HL-60 (cell line): ENCODE measurements around the gene SPRTN.

ENCODE experiments used
- DNase-seq, 2 experiments: peaks; one replicate each; pipeline ENCODE4 v3.0.0-alpha.2; 2010 to 2020; ENCODE audit warnings: low read depth in 1 of 2, low spot score in 1 of 2
- H3K27ac ChIP-seq: fragments of 250-450 bp; sonication (Bioruptor Pico); replicated peaks from 2 replicates; pipeline ENCODE4 v1.5.1; 2020; ENCODE audit warnings: mild to moderate bottlenecking, moderate library complexity
- H3K27me3 ChIP-seq: fragments of 250-450 bp; sonication (Bioruptor Pico); 2 replicates; pipeline ENCODE4 v1.5.1; 2021; ENCODE audit warnings: mild to moderate bottlenecking, moderate library complexity; ENCODE audit not compliant: insufficient read depth, poor library complexity, severe bottlenecking
- H3K4me3 ChIP-seq: replicated peaks from 2 replicates; pipeline ENCODE4 v1.5.1; 2011; ENCODE audit warnings: mild to moderate bottlenecking, control low read depth, low read length; ENCODE audit not compliant: insufficient read depth
- CTCF ChIP-seq: IDR thresholded peaks from one replicate; pipeline ENCODE4 v1.5.1; 2011; ENCODE audit warnings: low read length, control low read depth, inconsistent platforms; ENCODE audit not compliant: insufficient read depth
- GABPA ChIP-seq: IDR thresholded peaks from 2 replicates; pipeline ENCODE4 v1.6.1; 2012; ENCODE audit warnings: low read depth
- POLR2AphosphoS5 ChIP-seq: IDR thresholded peaks from 2 replicates; pipeline ENCODE4 v1.6.1; 2012; ENCODE audit warnings: low read depth
- REST ChIP-seq: IDR thresholded peaks from 2 replicates; pipeline ENCODE4 v1.6.1; 2012; ENCODE audit warnings: low read depth; ENCODE audit not compliant: insufficient replicate concordance
- SPI1 ChIP-seq: IDR thresholded peaks from 2 replicates; pipeline ENCODE4 v1.6.1; 2012; ENCODE audit warnings: low read depth, mild to moderate bottlenecking, borderline replicate concordance

Gene SPRTN

GRCh38 chr1:231383159-231383860 lies 45.2 kb downstream of the SPRTN start:
- H3K27me3 ChIP-seq: no peaks in the 10 kb centered on the region
- no peak for TF ChIP-seq CTCF
- no peak for TF ChIP-seq REST
- TF ChIP-seq GABPA: no peak
- TF ChIP-seq SPI1: no peak
- no peak for TF ChIP-seq POLR2AphosphoS5
- no peak overlapping the region for H3K4me3 ChIP-seq
- H3K27ac ChIP-seq: no peak overlapping the region
- DNase-seq: peak in 1 of 2 experiments; percentile 58

GRCh38 chr1:231384696-231385415 lies 46.8 kb downstream of the SPRTN start:
- H3K27ac ChIP-seq: no peak overlapping the region
- TF ChIP-seq REST: no peak
- no peak for TF ChIP-seq SPI1
- no peak for TF ChIP-seq POLR2AphosphoS5
- no peak for TF ChIP-seq GABPA
- no peak for TF ChIP-seq CTCF
- no peak for DNase-seq

GRCh38 chr1:231385416-231385748 lies 47.3 kb downstream of the SPRTN start:
- H3K4me3 ChIP-seq: no peak overlapping the region
- TF ChIP-seq REST (no peak), POLR2AphosphoS5 (no peak), GABPA (no peak), CTCF (no peak), SPI1 (no peak)
- no peaks in the 10 kb centered on the region for H3K27me3 ChIP-seq
- H3K27ac ChIP-seq: no peak overlapping the region
- no peak for DNase-seq

More at GRCh38 chr1:231384696-231385415, 46.8 kb downstream of the SPRTN start:
- Histone ChIP-seq H3K27me3 (no peaks in the 10 kb centered on the region), H3K4me3 (no peak overlapping the region)
